PFSK-1 (cell line): ENCODE results near the gene RRP9.

Source experiments
- FOXP2 ChIP-seq: optimal IDR thresholded peaks from 2 replicates; pipeline ENCODE3; 2011; ENCODE audit warnings: borderline replicate concordance, control low read depth, inconsistent platforms; ENCODE audit not compliant: insufficient read depth; ENCODE audit errors: extremely low read length, extremely low read depth
- POLR2AphosphoS5 ChIP-seq: IDR thresholded peaks from 2 replicates; pipeline ENCODE4 v1.6.1; 2012; ENCODE audit warnings: low read depth, mild to moderate bottlenecking, control low read depth, low read length, moderate library complexity
- SIN3A ChIP-seq: IDR thresholded peaks from 2 replicates; pipeline ENCODE4 v1.6.1; 2012; ENCODE audit warnings: mild to moderate bottlenecking, low read length, moderate library complexity, borderline replicate concordance; ENCODE audit not compliant: insufficient read depth
- TAF1 ChIP-seq: IDR thresholded peaks from 2 replicates; pipeline ENCODE4 v1.6.1; 2012; ENCODE audit warnings: low read length, control low read depth, borderline replicate concordance; ENCODE audit not compliant: insufficient read depth
- TF ChIP-seq, protein P1 (sequence below), 2 experiments: IDR thresholded peaks; 2 replicates each; pipeline versions ENCODE4 v1.6.1 to v1.8.0; 2011 to 2012; ENCODE audit warnings: low read depth in 2 of 2, low read length in 2 of 2, control low read depth in 1 of 2, inconsistent platforms in 1 of 2, mild to moderate bottlenecking in 1 of 2, moderate library complexity in 1 of 2; ENCODE audit not compliant: insufficient read depth in 1 of 2

The RRP9 gene

DNA sequence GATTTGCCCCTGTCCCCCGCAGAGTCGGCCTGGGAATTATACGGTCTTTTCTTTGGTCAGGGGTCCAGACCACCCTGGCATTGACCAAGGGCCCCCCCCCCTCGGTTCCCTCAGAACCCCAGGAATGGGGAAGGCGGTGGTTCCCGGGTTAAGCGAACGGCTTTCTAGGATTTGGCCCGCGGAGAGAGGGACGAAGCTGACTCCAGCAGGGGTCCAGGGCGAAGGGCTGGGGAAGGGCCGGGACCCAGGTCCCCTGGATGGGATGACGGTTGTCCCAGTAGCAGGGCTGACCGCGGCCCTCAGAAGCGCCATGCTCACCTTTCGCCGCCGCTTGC is 274 bp downstream of the RRP9 start:
- TF ChIP-seq, protein P1, sequence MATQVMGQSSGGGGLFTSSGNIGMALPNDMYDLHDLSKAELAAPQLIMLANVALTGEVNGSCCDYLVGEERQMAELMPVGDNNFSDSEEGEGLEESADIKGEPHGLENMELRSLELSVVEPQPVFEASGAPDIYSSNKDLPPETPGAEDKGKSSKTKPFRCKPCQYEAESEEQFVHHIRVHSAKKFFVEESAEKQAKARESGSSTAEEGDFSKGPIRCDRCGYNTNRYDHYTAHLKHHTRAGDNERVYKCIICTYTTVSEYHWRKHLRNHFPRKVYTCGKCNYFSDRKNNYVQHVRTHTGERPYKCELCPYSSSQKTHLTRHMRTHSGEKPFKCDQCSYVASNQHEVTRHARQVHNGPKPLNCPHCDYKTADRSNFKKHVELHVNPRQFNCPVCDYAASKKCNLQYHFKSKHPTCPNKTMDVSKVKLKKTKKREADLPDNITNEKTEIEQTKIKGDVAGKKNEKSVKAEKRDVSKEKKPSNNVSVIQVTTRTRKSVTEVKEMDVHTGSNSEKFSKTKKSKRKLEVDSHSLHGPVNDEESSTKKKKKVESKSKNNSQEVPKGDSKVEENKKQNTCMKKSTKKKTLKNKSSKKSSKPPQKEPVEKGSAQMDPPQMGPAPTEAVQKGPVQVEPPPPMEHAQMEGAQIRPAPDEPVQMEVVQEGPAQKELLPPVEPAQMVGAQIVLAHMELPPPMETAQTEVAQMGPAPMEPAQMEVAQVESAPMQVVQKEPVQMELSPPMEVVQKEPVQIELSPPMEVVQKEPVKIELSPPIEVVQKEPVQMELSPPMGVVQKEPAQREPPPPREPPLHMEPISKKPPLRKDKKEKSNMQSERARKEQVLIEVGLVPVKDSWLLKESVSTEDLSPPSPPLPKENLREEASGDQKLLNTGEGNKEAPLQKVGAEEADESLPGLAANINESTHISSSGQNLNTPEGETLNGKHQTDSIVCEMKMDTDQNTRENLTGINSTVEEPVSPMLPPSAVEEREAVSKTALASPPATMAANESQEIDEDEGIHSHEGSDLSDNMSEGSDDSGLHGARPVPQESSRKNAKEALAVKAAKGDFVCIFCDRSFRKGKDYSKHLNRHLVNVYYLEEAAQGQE (IDR thresholded peaks at IDR 0.05; ENCODE audit: insufficient read depth in 1 of 2, low read depth in 2 of 2, low read length in 2 of 2), result no peak
- TF ChIP-seq FOXP2 (no peak), TAF1 (no peak), POLR2AphosphoS5 (no peak), SIN3A (no peak)

DNA sequence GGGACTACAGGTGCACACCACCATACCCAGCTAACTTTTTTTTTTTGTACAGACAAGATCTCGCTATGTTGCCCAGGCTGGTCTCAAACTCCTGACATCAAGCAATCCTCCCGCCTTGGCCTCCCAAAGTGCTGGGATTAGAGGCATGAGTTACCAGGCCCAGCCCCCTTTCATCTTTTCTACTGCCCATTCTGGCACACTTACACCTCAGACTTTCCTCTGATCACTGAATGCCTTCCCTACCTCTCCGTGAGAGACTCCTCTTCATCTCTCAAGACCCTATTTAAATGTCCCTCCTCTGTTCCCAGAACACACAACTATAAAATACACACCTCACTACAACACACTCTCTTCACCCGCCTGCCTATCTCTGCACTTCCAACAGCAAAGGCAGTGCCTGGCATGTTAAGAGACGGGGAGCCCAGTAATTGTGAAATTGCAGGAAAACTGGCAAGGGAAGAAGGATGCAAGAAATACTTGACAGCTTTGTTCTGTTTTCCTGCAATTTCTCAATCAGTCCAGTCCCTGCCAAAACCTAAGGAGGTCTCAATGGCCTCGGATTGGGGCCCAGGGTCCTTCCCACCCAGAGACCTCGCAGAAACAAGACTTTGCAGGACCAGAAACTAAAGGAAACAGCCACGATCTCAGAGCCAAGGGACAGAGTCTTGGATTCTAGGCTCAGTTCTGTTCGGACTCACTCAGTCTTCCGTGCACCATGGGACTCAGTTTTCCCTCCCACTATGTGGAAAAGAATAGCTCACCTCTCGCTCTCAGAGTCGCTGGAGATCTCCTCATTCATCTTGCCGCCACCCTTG is 849 bp downstream of the RRP9 start:
- TF ChIP-seq FOXP2, result no peak
- TF ChIP-seq TAF1, result no peak
- no peak for TF ChIP-seq POLR2AphosphoS5

DNA sequence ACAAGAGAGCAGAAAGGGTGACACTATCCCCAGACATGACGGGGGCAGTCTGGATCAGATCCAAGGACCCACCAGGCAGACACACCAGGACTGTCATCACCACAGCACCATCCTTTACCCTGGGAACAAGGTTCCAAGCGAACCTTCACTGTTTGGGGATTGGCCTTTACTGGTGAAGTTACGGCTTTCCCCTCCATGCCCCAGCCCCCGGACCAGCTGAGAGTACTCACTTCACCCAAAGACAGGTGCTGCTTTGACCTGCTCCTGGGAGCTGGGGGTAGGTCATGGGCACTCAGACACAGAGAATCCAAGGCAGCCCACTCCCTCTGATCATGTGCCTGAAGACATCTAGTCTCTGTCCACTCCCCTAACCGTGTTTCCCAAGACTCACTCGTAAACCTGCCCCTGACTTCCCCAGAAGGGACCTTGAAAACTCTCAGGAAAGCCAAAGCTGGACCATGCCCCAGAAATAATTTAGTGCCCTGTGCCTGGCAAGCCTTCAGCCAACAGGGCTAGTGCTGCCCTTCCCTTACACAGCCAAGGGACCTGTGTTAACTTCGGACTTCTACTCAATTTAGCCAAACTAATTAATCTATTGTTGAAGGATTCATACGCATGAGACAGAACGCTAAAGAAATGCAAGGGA is 2.8 kb downstream of the RRP9 start:
- TF ChIP-seq TAF1, result no peak
- TF ChIP-seq SIN3A, result no peak
- TF ChIP-seq FOXP2, result no peak
- no peak for TF ChIP-seq POLR2AphosphoS5
- TF ChIP-seq, protein P1 (IDR thresholded peaks at IDR 0.05; ENCODE audit: insufficient read depth in 1 of 2, low read depth in 2 of 2, low read length in 2 of 2), result no peak

DNA sequence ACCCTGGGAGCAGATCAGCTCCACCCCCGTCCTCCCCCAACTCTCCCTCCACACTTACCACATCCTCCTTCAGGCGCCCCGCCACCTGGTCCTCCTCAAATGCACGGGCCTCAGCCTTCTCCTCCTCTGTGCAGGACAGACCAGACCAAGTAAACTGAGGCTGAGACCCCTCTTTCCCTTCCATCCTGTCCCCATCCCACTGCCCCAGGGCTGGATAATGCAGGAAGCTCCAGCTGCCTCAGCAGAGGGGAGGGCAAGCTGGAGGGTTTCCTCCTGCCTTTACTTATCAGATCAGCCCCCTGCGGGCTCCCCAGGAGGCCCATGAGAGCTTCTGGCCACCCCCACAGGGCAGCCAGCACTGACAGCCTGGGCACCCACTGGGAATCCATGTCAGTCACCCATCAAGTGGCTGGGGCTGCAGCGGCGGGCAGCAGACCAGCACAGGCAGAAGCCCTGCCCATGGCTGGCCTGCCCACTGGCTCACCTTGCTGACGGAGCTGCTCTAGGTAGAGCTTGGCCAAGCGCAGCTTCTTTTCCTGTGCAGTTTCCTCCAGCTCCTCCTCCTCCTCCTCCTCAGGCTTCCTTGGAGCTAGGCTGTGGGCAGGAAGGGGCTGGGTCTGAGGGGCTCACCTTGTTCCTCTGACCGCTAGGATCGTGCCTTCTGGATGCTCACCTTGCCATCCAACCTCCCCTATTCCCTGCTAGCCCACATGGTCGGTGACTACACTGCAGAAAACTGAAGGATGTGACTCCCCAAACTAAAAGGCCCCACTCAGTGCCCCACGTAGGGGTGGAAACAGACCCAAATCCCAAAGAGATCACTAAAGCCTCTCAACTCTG is 3.9 kb downstream of the RRP9 start:
- TF ChIP-seq TAF1 (no peak), FOXP2 (no peak), SIN3A (no peak), POLR2AphosphoS5 (no peak)
- TF ChIP-seq, protein P1 (IDR thresholded peaks at IDR 0.05; ENCODE audit: insufficient read depth in 1 of 2, low read depth in 2 of 2, low read length in 2 of 2), result no peak

DNA sequence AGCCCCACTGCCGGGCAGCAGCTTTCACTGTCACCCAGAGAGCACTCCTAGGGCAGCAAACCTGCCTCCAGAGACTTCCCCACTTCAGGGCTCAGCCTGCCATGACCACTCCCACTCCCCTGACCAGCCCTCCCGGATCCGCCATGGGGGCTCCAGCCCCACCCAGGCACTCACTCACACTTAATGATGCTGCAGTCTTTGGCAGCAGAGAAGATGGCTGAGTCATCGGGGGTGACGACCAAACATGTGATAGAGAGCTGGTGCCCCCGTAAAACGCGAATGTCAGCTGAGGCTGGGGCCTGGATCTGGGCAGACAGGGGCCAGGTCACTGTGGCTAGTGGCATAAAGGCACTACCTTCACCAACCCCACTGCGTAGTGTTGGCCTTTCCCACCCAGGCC is 4.7 kb downstream of the RRP9 start:
- TF ChIP-seq FOXP2 (no peak), TAF1 (no peak), POLR2AphosphoS5 (no peak), SIN3A (no peak)
- TF ChIP-seq, protein P1 (IDR thresholded peaks at IDR 0.05; ENCODE audit: insufficient read depth in 1 of 2, low read depth in 2 of 2, low read length in 2 of 2), result no peak
